NCI-H2029 (cell line): ENCODE measurements around the gene HNRNPA0.

Experiments used
- DNase-seq: peaks from one replicate; lab custom pipeline; 2025; lab: John Stamatoyannopoulos, UW

Gene HNRNPA0

DNA sequence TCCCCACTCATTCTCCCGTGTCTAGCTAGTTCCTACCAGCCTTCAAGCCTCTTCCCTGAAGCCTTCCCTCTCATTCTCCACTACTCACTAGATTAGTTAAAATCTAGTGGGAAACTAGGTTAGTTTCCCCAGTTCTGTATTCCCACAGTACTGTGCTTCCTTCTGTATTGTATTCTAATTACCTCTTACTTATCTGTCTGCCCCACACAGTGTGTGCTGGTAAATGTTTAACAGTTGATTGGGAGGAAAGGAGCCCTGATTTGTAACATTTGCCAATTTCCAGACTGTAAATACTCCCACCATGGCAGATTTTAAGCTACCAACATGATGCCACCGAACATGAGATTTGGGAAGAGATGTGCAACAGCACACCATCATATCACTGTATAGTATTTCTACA lies 26.5 kb downstream of the HNRNPA0 start:
- no peak for DNase-seq

DNA sequence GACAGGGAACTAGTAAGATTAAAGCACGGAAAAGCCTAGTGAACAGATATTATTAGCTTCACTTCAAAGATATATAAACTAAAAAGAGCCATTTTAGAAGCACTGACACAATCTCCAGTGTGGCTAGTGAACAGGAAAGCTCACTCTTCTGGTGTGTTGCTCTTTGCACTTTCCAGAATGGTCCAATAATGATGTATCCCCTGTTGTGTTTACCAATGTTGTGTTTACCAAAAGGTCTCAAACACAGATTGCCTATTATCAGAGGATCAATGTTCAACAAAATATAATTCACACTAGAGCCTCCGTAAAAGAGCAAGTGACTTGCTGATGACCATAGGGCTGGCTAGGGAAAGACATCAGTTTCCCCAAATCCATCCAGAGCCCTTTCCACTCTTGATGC lies 29.9 kb downstream of the HNRNPA0 start:
- DNase-seq: no peak

- no peak for DNase-seq
These were observed 35.6 kb downstream of the HNRNPA0 start for GRCh38 chr5:137718611-137719010.

DNA sequence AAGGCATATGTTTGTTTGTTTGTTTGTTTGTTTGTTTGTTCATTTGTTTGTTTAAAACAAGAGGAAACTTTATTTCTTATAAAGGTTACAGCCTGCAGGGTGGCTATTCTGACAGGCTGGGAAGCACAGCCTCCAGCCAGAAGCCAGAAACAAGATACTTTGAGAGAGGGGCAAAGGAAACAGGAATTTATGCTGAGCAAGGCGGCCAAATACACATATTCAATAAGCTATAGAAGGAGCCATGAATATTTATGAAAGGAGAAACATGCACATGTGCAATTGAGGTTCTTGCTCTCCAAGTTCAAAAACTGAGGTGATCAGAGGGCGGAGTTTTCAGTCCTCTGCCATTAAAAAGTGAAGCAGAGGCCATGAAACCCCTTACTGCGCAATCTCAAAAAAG lies 37.8 kb downstream of the HNRNPA0 start:
- no peak for DNase-seq

- no peak for DNase-seq
These were observed 38.7 kb downstream of the HNRNPA0 start for GRCh38 chr5:137715456-137715855.

DNA sequence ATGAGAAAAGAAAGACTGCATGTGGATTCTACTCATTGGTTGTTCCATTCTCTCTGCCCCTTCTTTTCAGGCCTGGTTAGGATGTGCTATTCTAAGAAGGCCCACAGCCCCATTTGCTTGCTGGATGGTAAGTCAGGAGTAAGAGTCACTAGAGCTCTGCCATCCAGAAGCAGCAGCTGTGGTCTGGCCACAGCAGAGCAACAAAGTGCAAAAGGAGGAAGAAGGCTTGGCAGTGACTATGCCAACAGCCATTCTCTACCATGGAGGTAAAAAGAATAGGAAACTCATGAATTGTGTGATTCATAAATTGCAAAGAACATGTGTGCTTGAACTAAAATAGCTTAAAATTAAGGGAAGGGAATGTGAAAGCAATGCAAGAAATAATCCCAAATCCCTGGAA lies 39.2 kb downstream of the HNRNPA0 start:
- no peak for DNase-seq

- DNase-seq: no peak
These were observed 39.7 kb downstream of the HNRNPA0 start for GRCh38 chr5:137714494-137714893.

DNA sequence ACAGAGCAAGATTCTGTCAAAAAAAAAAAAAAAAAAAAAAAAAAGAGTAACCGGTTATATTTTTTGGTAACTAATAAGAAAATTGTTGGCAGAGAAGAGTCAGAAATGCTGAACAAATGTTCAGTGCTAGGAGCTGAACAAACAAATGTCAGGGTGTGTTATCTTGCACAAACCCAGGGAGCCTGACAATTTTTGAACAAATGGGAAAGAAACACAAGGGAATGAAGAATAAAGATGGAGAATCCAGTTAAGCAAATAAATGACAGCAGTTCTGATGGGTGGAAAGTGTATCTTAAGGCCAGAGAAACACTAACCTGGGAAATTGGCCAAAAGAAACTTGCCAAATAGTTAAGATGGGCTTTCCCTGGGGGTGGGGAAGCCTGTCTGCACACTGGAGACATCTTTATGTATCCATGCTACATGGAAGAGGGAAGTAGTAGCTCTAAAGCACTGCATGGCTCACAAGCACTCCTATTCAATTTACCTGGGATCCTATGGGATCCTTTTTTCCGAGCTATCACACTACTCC lies 42.0 kb downstream of the HNRNPA0 start:
- DNase-seq: no peak

GRCh38 chr5:137710086-137710485 lies 44.1 kb downstream of the HNRNPA0 start:
- no peak for DNase-seq

GRCh38 chr5:137708796-137709559 lies 45.2 kb downstream of the HNRNPA0 start:
- peak; percentile 30 for DNase-seq

- DNase-seq: peak; percentile 3
These were observed 46.1 kb downstream of the HNRNPA0 start for GRCh38 chr5:137708062-137708461.

DNA sequence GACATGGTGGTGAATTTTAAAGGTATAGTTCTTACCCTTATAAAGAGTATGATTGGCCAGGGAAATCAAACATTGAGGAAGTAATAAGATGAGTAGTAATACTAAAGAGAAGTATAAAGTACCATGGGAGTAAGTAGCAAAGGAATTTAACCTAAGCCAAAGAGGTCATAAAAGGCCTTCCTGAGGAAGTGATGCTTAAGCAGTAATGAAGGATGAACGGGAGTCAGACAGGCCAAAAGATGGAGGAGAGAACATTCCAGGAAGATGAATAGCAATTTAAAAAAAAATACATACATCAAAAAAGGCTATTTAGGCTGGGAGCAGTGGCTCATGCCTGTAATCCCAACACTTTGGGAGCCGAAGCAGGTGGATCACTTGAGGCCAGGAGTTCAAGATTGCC lies 47.3 kb downstream of the HNRNPA0 start:
- DNase-seq: no peak

- no peak for DNase-seq
These were observed 49.1 kb downstream of the HNRNPA0 start for GRCh38 chr5:137705106-137705505.

GRCh38 chr5:137703565-137703964 lies 50.6 kb downstream of the HNRNPA0 start:
- no peak for DNase-seq

DNA sequence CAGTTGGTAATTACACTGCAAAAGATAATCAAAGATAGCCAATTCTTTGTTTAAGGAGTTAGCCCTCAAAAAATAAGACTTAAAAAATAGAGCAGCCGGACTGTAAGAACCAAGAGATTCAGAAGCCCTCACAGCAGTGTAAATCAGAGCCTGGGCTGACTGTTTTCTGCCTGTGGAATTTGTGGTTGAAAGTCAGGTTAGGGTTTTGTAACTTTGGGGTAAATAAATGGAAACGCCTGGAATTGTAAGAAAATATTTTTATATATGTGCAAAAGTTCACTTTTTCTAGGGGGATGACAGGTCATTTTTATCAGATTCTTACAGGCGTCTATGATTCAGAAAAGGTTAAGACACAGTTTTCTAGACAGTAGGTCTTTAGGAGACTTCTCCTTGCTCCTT lies 53.9 kb downstream of the HNRNPA0 start:
- no peak for DNase-seq

DNA sequence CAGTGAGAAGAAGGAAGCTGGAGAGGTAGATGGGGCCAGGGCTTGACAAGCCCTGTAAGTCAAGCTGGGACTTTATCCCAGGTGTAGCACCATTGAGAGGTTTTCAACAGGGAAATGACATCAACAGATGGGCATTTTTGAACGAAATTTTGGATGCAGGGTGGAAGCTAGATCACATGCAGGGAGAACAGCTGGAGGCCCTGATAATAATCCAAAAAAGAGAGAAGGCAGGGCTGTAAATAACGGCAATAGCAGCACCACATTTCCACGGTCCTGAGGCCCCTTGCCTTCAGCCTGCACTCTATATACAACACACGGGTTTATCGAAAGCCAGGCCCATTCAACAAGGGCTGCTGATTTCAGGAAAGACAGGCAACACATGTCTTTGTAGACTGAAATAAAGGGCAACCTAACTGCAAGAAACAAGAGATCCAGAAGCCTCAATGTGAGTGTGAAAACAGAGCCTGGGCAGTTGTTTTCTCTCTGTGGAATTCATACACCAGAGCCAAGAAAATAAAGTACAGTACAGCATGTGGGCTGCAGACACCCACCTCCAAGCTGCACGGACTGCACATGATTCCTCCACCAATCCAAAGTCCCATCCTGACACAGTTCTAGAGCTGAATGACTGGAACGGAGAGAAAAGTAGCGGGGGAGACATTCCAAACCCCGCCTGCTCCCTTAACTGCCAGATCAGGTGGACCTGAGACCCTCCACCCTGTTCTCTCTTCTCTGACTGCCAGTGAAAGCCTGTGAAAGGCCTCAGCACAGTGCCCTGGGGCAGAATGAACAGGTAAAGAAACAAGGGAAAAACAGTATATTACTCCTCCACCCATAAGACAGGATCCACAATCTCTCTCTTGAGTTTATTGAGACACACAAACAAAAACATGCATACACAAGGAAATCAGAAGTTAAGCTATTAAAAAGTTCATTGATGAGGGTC lies 54.6 kb downstream of the HNRNPA0 start:
- DNase-seq: no peak

GRCh38 chr5:137696481-137696880 lies 57.7 kb downstream of the HNRNPA0 start:
- DNase-seq: no peak

GRCh38 chr5:137695651-137696428 lies 58.3 kb downstream of the HNRNPA0 start:
- no peak for DNase-seq
